AG04449 (cell line): ENCODE measurements around the gene OCA2.

Experiments
- CTCF ChIA-PET: fragments of 350-600 bp; formaldehyde crosslinking; extraction: SDS; loops from one replicate; lab custom pipeline; 2021; ENCODE audit warnings: antibody characterized with exemption; lab: Yijun Ruan, JAX
- POLR2A ChIA-PET: fragments of 400-600, 350-600 bp; formaldehyde crosslinking; extraction: SDS; loops from one replicate; lab custom pipeline; 2020; ENCODE audit warnings: antibody characterized with exemption, inconsistent platforms; lab: Yijun Ruan, JAX
- DNase-seq: peaks from one replicate; pipeline ENCODE4 v3.0.0-alpha.2; 2010; ENCODE audit warnings: low read depth, low spot score
- H3K4me3 ChIP-seq: 2 replicates; pipeline ENCODE4 v1.5.1; 2011; ENCODE audit warnings: low read depth, mild to moderate bottlenecking, control low read depth, low read length
- TF ChIP-seq, protein P1 (sequence below): IDR thresholded peaks from one replicate; pipeline ENCODE4 v1.5.1; 2011; ENCODE audit warnings: mild to moderate bottlenecking, moderate library complexity, low read length, control low read depth, inconsistent platforms; ENCODE audit not compliant: insufficient read depth; ENCODE audit errors: missing control alignments

Gene OCA2

DNA sequence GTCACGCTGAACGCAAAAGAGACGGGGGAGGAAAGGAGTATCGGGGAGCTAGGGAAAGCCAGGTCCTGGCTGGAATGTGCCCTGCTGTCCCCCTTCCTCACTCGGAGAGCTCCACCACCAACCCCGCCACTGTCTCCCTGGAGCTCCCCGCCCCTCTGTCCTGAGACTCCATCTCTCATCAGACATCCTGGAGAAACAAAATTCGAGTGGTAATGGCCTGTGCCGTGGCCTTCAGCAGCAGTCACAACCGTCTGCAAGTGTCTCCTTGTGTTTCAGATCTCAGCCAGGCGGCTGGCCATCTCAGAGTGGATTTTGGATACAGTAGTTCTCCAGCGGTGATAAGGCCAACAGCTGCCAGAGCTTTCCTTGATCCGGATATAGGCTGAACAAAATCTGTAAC is 76.9 kb downstream of the OCA2 start:
- TF ChIP-seq, protein P1, sequence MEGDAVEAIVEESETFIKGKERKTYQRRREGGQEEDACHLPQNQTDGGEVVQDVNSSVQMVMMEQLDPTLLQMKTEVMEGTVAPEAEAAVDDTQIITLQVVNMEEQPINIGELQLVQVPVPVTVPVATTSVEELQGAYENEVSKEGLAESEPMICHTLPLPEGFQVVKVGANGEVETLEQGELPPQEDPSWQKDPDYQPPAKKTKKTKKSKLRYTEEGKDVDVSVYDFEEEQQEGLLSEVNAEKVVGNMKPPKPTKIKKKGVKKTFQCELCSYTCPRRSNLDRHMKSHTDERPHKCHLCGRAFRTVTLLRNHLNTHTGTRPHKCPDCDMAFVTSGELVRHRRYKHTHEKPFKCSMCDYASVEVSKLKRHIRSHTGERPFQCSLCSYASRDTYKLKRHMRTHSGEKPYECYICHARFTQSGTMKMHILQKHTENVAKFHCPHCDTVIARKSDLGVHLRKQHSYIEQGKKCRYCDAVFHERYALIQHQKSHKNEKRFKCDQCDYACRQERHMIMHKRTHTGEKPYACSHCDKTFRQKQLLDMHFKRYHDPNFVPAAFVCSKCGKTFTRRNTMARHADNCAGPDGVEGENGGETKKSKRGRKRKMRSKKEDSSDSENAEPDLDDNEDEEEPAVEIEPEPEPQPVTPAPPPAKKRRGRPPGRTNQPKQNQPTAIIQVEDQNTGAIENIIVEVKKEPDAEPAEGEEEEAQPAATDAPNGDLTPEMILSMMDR: no peak
- ChIA-PET POLR2A (no interaction called here), CTCF (interaction anchor here (0.7 to 2.6 kb wide), 9 partner anchors 8 to 104 kb away, joined by 3 to 12 read pairs (median 6); partner anchors contain the start of gene OCA2)
- no peak for DNase-seq
- no peak overlapping the region for H3K4me3 ChIP-seq

DNA sequence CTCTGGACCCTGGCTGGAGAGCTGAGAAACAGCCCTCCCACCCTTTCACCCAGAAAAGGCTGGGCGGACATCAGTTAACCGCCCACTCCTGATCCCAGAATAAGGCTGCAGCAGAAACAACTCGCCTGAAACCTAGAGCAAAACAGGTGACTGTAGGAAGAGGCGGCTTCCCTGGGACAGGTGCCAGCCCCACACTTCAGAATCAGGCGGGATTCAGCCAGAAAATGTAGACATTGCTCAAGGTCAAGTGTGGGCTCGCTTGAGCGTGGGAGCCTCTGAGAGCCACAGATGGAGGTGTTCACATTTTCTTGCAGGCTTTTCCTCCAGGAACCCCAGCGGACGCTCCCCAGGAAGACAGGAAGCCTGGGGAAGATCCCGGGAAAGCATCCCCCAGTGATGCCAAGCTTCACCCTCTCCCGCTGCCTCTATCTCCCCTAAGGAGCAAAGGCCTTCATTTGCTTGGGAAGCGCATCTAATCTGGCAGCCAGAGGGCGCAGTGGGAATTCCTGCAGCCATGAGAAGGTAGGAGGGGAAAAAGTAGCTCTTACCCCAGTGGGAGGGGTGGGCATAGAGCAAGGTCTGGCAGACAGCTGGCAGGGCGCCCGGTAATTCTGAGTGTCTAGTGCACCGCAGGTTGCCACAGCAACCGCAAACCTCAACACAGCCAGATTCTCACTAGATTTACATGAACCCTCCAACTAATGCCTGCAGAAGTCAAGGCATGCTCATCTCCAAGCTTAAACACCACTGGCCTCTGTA is 77.7 kb downstream of the OCA2 start:
- H3K4me3 ChIP-seq: no peak overlapping the region
- DNase-seq: peak; percentile 51
- CTCF ChIA-PET: interaction anchor here (0.7 to 2.6 kb wide), 9 partner anchors 9 to 104 kb away, joined by 3 to 12 read pairs (median 6); partner anchors contain the start of gene OCA2
- TF ChIP-seq, protein P1: peak; percentile 64
- POLR2A ChIA-PET: no interaction called here

DNA sequence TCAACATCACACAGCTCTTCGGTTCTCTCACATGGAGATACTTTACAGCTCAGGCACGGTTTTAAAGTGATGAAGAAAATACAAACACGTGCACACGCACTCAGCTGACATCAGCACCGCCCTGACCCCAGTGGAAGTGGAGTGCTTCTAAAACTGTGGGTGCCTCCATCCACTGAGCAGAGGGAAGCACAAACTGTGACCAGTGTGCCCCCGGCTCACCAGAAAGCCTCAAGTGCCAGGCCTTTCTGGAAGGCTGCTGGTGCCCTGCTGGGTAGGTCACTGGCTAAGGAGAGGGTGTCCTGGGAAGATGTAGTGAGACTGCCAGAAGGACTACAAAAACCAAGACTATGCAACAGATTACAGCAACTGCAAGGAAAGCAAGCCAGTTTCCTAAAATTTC is 78.5 kb downstream of the OCA2 start:
- no peak overlapping the region for H3K4me3 ChIP-seq
- POLR2A ChIA-PET: no interaction called here
- CTCF ChIA-PET: interaction anchor here (1.4 to 2.6 kb wide), 3 partner anchors 14 to 78 kb away, joined by 5 to 12 read pairs (median 7); partner anchors contain the start of gene OCA2
- TF ChIP-seq, protein P1: no peak
- DNase-seq: no peak

DNA sequence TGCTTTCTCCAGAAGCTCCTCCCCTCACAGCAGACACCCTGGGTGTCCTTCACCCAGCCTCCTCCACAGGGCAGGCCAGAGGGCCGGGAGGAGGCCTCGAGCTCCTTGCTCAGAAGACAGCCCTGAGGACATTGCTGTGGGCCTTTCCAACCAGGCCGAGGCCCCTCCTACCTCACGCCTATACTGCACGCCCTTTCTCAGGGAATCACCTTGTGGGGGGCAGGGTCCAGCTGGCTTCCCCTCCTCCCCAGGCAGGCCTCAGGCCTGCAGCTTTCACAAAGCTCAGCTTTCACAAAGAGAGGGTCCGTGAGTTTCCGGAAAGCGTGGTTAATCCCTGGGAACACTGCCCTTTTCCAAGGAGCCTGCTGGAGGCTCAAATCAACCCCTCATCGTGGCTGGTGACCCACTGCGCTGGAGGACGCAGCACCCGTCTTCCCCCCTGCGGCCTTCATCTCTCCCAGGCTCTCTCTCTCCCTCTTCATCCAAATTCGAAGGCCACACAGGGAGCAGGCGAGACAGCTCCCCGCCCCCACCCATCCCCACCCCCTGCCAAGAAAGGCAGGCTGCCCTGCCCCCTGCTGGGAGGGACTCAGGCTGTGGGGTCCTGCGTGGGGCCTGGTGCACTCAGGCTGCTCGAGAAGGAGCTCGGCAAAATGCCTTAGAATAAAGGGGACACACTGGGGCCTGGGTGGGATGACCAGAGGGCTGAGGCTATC is 79.4 kb downstream of the OCA2 start:
- ChIA-PET POLR2A (no interaction called here), CTCF (interaction anchor here (2.6 kb wide), 1 partner anchor 15 kb away, joined by 12 read pairs; no protein-coding TSS in a partner anchor)
- H3K4me3 ChIP-seq: no peak overlapping the region
- TF ChIP-seq, protein P1: no peak
- DNase-seq: no peak

DNA sequence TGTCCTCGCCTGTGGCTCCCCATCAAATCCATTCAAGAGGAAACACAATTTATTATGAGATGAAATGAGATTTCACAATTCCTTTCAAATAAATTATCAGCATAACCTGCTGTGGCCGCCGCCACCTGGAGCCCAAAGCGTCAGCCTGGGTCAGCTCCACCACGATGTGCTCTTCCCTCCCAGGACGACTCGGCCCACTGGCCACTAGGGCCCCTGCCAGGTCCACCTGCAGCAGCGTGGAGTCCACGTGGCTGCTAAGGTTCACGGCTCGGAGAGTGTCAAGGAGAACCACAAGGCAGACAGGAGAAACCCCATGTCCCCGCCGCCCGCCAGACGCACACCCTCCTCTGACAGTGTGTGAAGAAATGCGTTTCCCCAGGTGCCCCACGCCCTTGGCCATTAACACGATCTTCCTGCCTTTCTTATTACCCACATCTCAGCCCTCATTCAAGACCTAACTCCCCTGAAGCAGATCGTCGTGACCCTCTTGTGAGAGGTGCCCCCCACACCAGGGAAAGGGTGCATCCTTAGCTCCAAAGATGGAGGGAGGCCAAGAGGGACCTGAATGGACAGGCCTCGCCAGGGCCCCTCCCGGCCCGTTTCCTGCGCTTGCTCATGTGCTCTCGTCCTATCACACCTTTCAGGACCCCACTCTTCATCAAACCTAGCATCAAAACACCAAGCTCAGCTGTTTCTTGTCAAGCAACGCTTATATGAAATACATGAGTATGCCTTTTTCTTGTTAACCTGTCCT is 80.6 kb downstream of the OCA2 start:
- no peak overlapping the region for H3K4me3 ChIP-seq
- TF ChIP-seq, protein P1: no peak
- DNase-seq: no peak
- CTCF ChIA-PET: no interaction called here
- POLR2A ChIA-PET: no interaction called here
